Measurements from ENCODE around the gene COBL.

DNA sequence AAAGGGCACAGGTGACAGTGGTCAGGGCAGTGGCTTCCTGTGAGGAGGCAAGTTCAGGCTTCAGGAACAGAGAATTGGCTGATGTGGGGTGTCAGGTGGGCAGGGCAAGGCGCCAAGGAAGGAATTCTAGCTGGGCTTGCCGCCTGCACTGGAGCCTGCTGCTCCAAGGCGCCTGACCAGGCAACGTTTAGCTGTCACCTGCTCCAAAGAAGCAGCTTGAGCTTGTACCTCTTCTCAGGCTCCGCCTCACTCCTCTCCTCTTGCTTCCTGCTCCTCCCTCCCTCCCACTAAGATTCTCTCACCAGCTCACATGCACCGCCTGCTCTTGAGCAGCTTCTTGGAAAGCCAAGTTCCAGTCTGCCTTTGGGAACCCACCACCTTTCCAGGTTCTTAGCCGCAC, 346.5 kb downstream of the COBL start:
- no peak for TF ChIP-seq POLR2A (IDR thresholded peaks at IDR 0.05)
- TF ChIP-seq, protein P1, sequence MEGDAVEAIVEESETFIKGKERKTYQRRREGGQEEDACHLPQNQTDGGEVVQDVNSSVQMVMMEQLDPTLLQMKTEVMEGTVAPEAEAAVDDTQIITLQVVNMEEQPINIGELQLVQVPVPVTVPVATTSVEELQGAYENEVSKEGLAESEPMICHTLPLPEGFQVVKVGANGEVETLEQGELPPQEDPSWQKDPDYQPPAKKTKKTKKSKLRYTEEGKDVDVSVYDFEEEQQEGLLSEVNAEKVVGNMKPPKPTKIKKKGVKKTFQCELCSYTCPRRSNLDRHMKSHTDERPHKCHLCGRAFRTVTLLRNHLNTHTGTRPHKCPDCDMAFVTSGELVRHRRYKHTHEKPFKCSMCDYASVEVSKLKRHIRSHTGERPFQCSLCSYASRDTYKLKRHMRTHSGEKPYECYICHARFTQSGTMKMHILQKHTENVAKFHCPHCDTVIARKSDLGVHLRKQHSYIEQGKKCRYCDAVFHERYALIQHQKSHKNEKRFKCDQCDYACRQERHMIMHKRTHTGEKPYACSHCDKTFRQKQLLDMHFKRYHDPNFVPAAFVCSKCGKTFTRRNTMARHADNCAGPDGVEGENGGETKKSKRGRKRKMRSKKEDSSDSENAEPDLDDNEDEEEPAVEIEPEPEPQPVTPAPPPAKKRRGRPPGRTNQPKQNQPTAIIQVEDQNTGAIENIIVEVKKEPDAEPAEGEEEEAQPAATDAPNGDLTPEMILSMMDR (IDR thresholded peaks at IDR 0.05) = no peak

Measured in uterus (tissue), 2 donors.